PC-3 (cell line): Measurements from ENCODE around the gene RAB44.

Experiments used
- EZH2 ChIP-seq: fragments of 300-600 bp; sonication (generic); IDR thresholded peaks from one replicate; pipeline ENCODE4 v1.6.1; 2017; ENCODE audit warnings: antibody characterized with exemption, mild to moderate bottlenecking, low read length; ENCODE audit not compliant: unreplicated experiment
- EZH2phosphoT487 ChIP-seq: fragments of 300-600 bp; sonication (generic); IDR thresholded peaks from 2 replicates; pipeline ENCODE4 v1.6.1; 2018; ENCODE audit warnings: mild to moderate bottlenecking, antibody characterized with exemption, low read length, borderline replicate concordance
- TF ChIP-seq, protein P1 (sequence below): fragments of 300-600 bp; sonication (generic); conservative IDR thresholded peaks from 2 replicates; pipeline ENCODE4 v1.5.1; 2017; ENCODE audit warnings: antibody characterized with exemption, low read depth, mild to moderate bottlenecking, low read length

DNA sequence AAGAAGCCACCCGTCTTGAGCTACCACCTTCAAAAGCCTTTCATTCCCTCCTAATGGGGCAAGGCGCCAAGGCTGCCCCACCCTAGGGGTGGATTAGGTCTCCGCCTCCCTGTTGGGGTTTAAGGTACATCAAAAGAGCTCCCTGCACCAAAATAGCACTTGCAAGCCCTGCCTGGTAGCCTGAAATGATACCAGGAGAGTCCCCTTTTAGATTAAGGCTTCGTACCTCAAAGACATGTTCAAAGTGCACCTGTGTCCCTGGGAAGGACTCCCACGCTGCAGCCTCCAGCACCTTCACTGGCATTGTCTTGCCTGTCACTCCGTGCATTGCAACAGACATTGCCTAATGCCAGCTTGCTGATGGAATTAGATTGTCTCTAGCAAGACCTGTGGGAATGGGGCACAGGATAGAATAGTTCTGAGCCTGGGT is 34.8 kb upstream of the RAB44 start:
- TF ChIP-seq EZH2phosphoT487 (no peak), EZH2 (no peak)
- TF ChIP-seq, protein P1, sequence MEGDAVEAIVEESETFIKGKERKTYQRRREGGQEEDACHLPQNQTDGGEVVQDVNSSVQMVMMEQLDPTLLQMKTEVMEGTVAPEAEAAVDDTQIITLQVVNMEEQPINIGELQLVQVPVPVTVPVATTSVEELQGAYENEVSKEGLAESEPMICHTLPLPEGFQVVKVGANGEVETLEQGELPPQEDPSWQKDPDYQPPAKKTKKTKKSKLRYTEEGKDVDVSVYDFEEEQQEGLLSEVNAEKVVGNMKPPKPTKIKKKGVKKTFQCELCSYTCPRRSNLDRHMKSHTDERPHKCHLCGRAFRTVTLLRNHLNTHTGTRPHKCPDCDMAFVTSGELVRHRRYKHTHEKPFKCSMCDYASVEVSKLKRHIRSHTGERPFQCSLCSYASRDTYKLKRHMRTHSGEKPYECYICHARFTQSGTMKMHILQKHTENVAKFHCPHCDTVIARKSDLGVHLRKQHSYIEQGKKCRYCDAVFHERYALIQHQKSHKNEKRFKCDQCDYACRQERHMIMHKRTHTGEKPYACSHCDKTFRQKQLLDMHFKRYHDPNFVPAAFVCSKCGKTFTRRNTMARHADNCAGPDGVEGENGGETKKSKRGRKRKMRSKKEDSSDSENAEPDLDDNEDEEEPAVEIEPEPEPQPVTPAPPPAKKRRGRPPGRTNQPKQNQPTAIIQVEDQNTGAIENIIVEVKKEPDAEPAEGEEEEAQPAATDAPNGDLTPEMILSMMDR, result no peak
